Activated T-helper 2 cell treated with anti-CD3 and anti-CD28 coated beads, Interferon-gamma antibody, Interleukin-2, Interleukin-4, amounts not matched to agents 10 μg/mL and 5 μg/mL and 100 μg/mL, durations not matched to agents 14 hours and 24 hours and 36 hours (primary cell): Measurements from ENCODE around the gene CCDC183. TPM values are rescaled to one million over a fixed set of nuclear protein-coding genes. Genes with fewer than 3 reads are reported as not detected.
"Not testable (repeated sequence)": the region's sequence is repeated elsewhere in the genome, so short reads cannot be mapped to it uniquely, and the experiment has no call there.

Experiments used
- DNase-seq: peaks from one replicate; pipeline ENCODE4 v3.0.0; 2021; ENCODE audit warnings: low spot score
- H3K27ac Mint-ChIP-seq: one replicate; pipeline ENCODE4 v1.8.0; 2021; ENCODE audit warnings: mixed read lengths
- H3K27me3 Mint-ChIP-seq: one replicate; pipeline ENCODE4 v1.8.0; 2021; ENCODE audit warnings: low read depth, mixed read lengths
- H3K36me3 Mint-ChIP-seq: one replicate; pipeline ENCODE4 v1.8.0; 2021; ENCODE audit warnings: low read depth, mixed read lengths
- H3K4me1 Mint-ChIP-seq: one replicate; pipeline ENCODE4 v1.8.0; 2021; ENCODE audit warnings: low read depth, mixed read lengths
- H3K4me3 Mint-ChIP-seq: one replicate; pipeline ENCODE4 v1.8.0; 2021; ENCODE audit warnings: low read depth, mild to moderate bottlenecking, moderate library complexity, mixed read lengths
- H3K9me3 Mint-ChIP-seq: one replicate; pipeline ENCODE4 v1.8.0; 2021; ENCODE audit warnings: mixed read lengths
- intact Hi-C: fragments of 100-400 bp; cut with micrococcal nuclease; formaldehyde crosslinking; loops from one replicate; pipeline ENCODE4 v1.15.1; 2023
- total RNA-seq: library from RNA; stranded (reverse); gene quantifications from 2 replicates; pipeline ENCODE4 v1.2.3, GENCODE V29; 2022

CCDC183 gene
- total RNA-seq, 1 donor from 2014 or later, result not detected

DNA sequence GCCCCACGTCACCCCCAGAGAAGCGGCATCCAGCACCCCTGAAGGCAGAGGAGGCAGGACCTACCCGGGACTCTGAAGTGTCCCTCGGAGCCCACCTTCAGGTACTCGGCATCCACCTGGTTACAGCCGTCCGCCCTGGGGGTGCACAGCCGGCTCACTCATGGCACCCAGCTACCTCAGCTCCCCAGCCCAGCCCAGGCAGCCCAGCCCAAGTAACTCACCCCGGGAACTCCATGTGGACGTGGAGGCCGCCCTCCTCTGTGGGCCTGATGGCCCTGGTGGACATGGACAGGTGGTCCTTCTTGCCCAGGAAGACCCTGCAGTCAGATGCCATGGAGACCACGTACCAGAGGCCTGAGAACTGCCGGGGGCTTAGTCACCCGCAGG is 32.5 kb upstream of the CCDC183 start:
- Mint-ChIP-seq H3K9me3 (no peaks in the 10 kb centered on the region), H3K4me3 (no peak overlapping the region), H3K4me1 (peaks cover 9% of the 10 kb centered on the region), H3K27me3 (no peaks in the 10 kb centered on the region), H3K27ac (no peak overlapping the region), H3K36me3 (no peaks in the 10 kb centered on the region)
- DNase-seq, result no peak
- intact Hi-C loops, result no loop called here

DNA sequence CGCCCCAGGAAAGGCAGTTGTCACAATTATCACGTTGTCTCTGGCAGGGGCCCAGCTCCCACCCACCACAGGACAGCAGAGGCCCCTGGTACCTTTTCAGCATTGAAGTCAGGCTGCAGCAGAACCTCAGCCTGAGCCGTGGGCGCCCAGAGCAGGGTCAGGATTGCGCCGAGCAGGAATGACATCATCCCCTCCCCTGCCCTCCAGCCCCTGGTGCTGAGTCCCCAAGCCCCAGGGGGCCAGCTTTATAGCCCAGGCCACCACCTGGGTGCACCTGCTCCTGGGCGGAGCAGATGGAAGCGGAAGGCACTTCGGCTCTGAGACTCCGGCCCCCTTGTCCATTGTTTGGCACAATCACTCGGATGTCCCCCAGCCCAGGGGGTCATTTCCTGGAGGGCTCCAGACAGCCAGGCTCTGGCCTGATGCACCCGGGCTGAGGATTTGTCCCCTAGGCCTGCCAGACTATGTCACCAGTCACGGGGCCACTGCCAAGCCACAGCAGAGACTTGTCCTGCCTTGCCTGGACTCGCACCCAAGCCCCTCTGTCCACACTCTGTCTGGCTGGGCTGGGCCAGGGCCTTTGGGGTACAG is 31.7 kb upstream of the CCDC183 start, which contains the start of gene LCN15:
Gene LCN15, minus strand, starts transcription at position 218 of the 591 bp plus-strand sequence. Its CDS starts 30 bp downstream, at position 188.
- no peaks in the 10 kb centered on the region for H3K9me3 Mint-ChIP-seq
- intact Hi-C loops, result no loop called here
- DNase-seq, result no peak
- peaks cover 9% of the 10 kb centered on the region for H3K4me1 Mint-ChIP-seq
- H3K27ac Mint-ChIP-seq, result no peak within 1 kb of the TSS
- no peak within 1 kb of the TSS for H3K4me3 Mint-ChIP-seq
- H3K27me3 Mint-ChIP-seq, result no peaks in the 10 kb centered on the region
- no peaks in the 10 kb centered on the region for H3K36me3 Mint-ChIP-seq

- peaks cover 9% of the 10 kb centered on the region for H3K4me1 Mint-ChIP-seq
- intact Hi-C loops, result no loop called here
- H3K4me3 Mint-ChIP-seq, result no peak overlapping the region
- H3K27me3 Mint-ChIP-seq, result peaks cover 2% of the 10 kb centered on the region
- no peaks in the 10 kb centered on the region for H3K9me3 Mint-ChIP-seq
- H3K36me3 Mint-ChIP-seq, result no peaks in the 10 kb centered on the region
- no peak overlapping the region for H3K27ac Mint-ChIP-seq
- no peak for DNase-seq
Observed at GRCh38 chr9:136765041-136765440, 31.1 kb upstream of the CCDC183 start.

DNA sequence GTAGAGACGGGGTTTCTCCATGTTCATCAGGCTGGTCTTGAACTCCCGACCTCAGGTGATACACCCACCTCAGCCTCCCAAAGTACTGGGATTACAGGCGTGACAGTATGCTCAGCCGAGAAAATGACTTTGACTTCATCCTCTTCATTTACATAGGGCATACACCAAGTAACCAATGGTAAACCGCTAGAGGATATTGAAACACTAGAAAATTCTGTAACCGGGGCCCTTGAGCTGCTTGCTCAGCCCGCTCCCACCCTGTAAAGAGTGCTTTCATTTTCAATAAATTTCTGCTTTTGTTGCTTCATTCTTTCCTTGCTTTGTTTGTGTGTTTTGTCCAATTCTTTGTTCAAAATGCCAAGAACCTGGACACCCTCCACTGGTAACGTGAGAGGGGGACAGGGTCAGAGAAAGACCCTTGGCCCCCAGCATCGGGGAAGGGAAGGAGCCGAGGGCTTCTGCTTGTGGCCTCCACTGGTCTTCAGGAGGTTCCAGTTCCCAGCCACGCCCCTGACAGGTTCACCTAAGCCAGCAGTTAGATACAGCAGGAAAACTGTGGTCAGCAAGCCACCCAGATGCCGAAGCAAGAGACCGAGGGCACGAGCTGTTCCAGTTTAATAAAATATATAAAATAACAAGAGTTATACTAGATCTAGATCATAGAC is 30.3 kb upstream of the CCDC183 start:
- H3K9me3 Mint-ChIP-seq, intact Hi-C loops, H3K4me3 Mint-ChIP-seq, H3K27ac Mint-ChIP-seq, H3K36me3 Mint-ChIP-seq, H3K4me1 Mint-ChIP-seq, H3K27me3 Mint-ChIP-seq, DNase-seq: not testable (repeated sequence)

DNA sequence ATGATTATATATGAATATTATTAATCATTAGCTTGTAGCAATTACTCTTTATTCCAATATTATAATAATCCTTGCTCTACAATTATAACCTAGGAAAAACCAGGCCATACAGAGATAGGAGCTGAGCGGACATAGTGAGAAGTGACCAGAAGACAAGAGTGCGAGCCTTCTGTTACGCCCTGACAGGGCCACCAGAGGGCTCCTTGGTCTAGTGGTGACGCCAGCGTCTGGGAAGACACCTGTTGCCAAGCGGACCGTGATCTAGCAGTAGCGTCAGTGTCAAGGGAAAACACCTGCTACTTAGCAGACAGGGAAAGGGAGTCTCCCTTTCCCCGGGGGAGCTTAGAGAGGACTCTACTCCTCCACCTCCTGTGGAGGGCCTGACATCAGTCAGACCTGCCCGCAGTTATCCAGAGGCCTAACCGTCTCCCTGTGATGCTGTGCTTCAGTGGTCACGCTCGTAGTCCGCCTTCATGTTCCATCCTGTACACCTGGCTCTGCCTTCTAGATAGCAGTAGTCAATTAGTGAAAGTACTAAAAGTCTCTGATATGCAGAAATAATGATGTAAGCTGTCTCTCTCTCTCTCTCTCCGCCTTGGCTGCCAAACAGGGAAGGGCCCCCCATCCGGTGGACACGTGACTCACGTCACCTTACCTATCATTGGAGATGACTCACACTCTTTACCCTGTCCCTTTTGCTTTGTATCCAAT is 29.6 kb upstream of the CCDC183 start:
- H3K9me3 Mint-ChIP-seq, intact Hi-C loops, H3K36me3 Mint-ChIP-seq, DNase-seq, H3K4me3 Mint-ChIP-seq, H3K27ac Mint-ChIP-seq, H3K4me1 Mint-ChIP-seq, H3K27me3 Mint-ChIP-seq: not testable (repeated sequence)

DNA sequence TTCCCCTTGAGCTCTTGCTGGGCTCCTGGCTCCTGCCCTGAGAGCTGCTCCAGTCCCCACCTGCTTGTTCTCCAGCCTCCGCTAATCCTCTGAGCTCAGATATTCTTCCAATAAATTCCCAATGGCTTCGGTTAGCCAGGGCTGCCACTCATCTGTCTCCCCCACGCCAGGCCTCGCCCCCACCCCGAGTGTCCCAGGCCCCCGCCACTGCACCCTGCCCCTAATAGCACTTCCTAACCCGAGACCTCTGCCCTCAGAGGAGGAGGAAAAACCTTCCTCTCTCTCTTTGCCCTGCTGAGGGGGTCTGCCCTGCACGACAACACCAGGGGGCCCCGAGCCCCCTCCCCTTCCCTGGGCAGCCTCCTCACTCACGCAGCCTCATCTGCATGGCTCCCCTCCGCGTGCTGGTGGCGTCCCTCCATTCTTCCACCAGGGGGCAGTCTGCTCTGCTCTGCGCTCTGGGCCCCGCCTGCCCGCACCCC is 26.4 kb upstream of the CCDC183 start:
- Mint-ChIP-seq H3K36me3 (no peaks in the 10 kb centered on the region), H3K4me3 (no peak overlapping the region), H3K27ac (no peak overlapping the region), H3K27me3 (peaks cover 2% of the 10 kb centered on the region), H3K4me1 (peaks cover 9% of the 10 kb centered on the region), H3K9me3 (peaks cover 10% of the 10 kb centered on the region)
- intact Hi-C loops, result no loop called here
- no peak for DNase-seq

- Mint-ChIP-seq H3K4me1 (peaks cover 2% of the 10 kb centered on the region), H3K4me3 (no peak overlapping the region), H3K27ac (no peak overlapping the region), H3K9me3 (peaks cover 10% of the 10 kb centered on the region), H3K36me3 (no peaks in the 10 kb centered on the region), H3K27me3 (peaks cover 4% of the 10 kb centered on the region)
- no peak for DNase-seq
- intact Hi-C loops, result no loop called here
Observed at GRCh38 chr9:136771907-136772415, 24.2 kb upstream of the CCDC183 start.

GRCh38 chr9:136773386-136774044 is 22.6 kb upstream of the CCDC183 start:
- H3K36me3 Mint-ChIP-seq, result no peaks in the 10 kb centered on the region
- H3K4me3 Mint-ChIP-seq, result no peak overlapping the region
- no peaks in the 10 kb centered on the region for H3K4me1 Mint-ChIP-seq
- intact Hi-C loops, result no loop called here
- H3K27me3 Mint-ChIP-seq, result peaks cover 13% of the 10 kb centered on the region
- DNase-seq, result no peak
- H3K9me3 Mint-ChIP-seq, result peaks cover 10% of the 10 kb centered on the region
- H3K27ac Mint-ChIP-seq, result peak overlapping the region; percentile 55

GRCh38 chr9:136774416-136775045 is 21.6 kb upstream of the CCDC183 start:
- intact Hi-C loops, result no loop called here
- no peaks in the 10 kb centered on the region for H3K4me1 Mint-ChIP-seq
- no peak overlapping the region for H3K27ac Mint-ChIP-seq
- H3K9me3 Mint-ChIP-seq, result peaks cover 10% of the 10 kb centered on the region
- H3K36me3 Mint-ChIP-seq, result no peaks in the 10 kb centered on the region
- H3K4me3 Mint-ChIP-seq, result no peak overlapping the region
- peaks cover 20% of the 10 kb centered on the region for H3K27me3 Mint-ChIP-seq
- DNase-seq, result no peak

- H3K4me3 Mint-ChIP-seq, result no peak overlapping the region
- no peak overlapping the region for H3K27ac Mint-ChIP-seq
- no peaks in the 10 kb centered on the region for H3K36me3 Mint-ChIP-seq
- intact Hi-C loops, result no loop called here
- peaks cover 10% of the 10 kb centered on the region for H3K9me3 Mint-ChIP-seq
- H3K4me1 Mint-ChIP-seq, result no peaks in the 10 kb centered on the region
- peaks cover 23% of the 10 kb centered on the region for H3K27me3 Mint-ChIP-seq
- DNase-seq, result no peak
Observed at GRCh38 chr9:136775191-136775590, 20.9 kb upstream of the CCDC183 start.

GRCh38 chr9:136776947-136777346 is 19.2 kb upstream of the CCDC183 start:
- intact Hi-C loops, result no loop called here
- Mint-ChIP-seq H3K4me3 (no peak overlapping the region), H3K9me3 (peaks cover 10% of the 10 kb centered on the region), H3K4me1 (no peaks in the 10 kb centered on the region), H3K36me3 (no peaks in the 10 kb centered on the region), H3K27ac (no peak overlapping the region), H3K27me3 (peaks cover 31% of the 10 kb centered on the region)
- no peak for DNase-seq

GRCh38 chr9:136777359-136777758 is 18.8 kb upstream of the CCDC183 start:
- no peak for DNase-seq
- Mint-ChIP-seq H3K36me3 (no peaks in the 10 kb centered on the region), H3K27ac (no peak overlapping the region), H3K9me3 (peaks cover 10% of the 10 kb centered on the region), H3K27me3 (peaks cover 35% of the 10 kb centered on the region), H3K4me1 (no peaks in the 10 kb centered on the region), H3K4me3 (no peak overlapping the region)
- intact Hi-C loops, result no loop called here
